Hippocampal formation (tissue), 2 donors: Measurements from ENCODE around the gene ZRANB3.

Source experiments
- DNase-seq, 2 donors: peaks; one replicate each; lab custom pipeline; 2025; lab: John Stamatoyannopoulos, UW

The ZRANB3 gene

GRCh38 chr2:135175177-135175576 is 355.8 kb downstream of the ZRANB3 start:
- no peak for DNase-seq

GRCh38 chr2:135174810-135175093 is 356.3 kb downstream of the ZRANB3 start:
- no peak for DNase-seq

- no peak for DNase-seq
Measured at GRCh38 chr2:135174049-135174809, 356.8 kb downstream of the ZRANB3 start.

GRCh38 chr2:135169900-135170753 is 360.9 kb downstream of the ZRANB3 start:
- DNase-seq: no peak

GRCh38 chr2:135168204-135168856 is 362.7 kb downstream of the ZRANB3 start:
- no peak for DNase-seq

- no peak for DNase-seq
Measured at GRCh38 chr2:135167273-135167672, 363.7 kb downstream of the ZRANB3 start.

- DNase-seq: no peak
Measured at GRCh38 chr2:135164431-135164830, 366.6 kb downstream of the ZRANB3 start.

GRCh38 chr2:135163901-135164300 is 367.1 kb downstream of the ZRANB3 start:
- DNase-seq: no peak

- no peak for DNase-seq
Measured at GRCh38 chr2:135163306-135163705, 367.7 kb downstream of the ZRANB3 start.

- DNase-seq: no peak
Measured at GRCh38 chr2:135162786-135163185, 368.2 kb downstream of the ZRANB3 start.

- no peak for DNase-seq
Measured at GRCh38 chr2:135162377-135162776, 368.6 kb downstream of the ZRANB3 start.

- no peak for DNase-seq
Measured at GRCh38 chr2:135159191-135159590, 371.8 kb downstream of the ZRANB3 start.

- DNase-seq: no peak
Measured at GRCh38 chr2:135157856-135158255, 373.2 kb downstream of the ZRANB3 start.

- DNase-seq: no peak
Measured at GRCh38 chr2:135154962-135155361, 376.1 kb downstream of the ZRANB3 start.

GRCh38 chr2:135152361-135152760 is 378.7 kb downstream of the ZRANB3 start:
- DNase-seq: no peak

- no peak for DNase-seq
Measured at GRCh38 chr2:135151615-135152014, 379.4 kb downstream of the ZRANB3 start.

GRCh38 chr2:135150725-135151124 is 380.3 kb downstream of the ZRANB3 start:
- no peak for DNase-seq

GRCh38 chr2:135149251-135149650 is 381.8 kb downstream of the ZRANB3 start:
- no peak for DNase-seq

- DNase-seq: no peak
Measured at GRCh38 chr2:135144343-135144742, 386.7 kb downstream of the ZRANB3 start.

- DNase-seq: no peak
Measured at GRCh38 chr2:135142323-135142722, 388.7 kb downstream of the ZRANB3 start.

- DNase-seq: no peak
Measured at GRCh38 chr2:135140606-135141005, 390.4 kb downstream of the ZRANB3 start.

GRCh38 chr2:135132314-135132713 is 398.7 kb downstream of the ZRANB3 start:
- DNase-seq: no peak

- no peak for DNase-seq
Measured at GRCh38 chr2:135130751-135131150, 400.3 kb downstream of the ZRANB3 start.
